Parathyroid adenoma (tissue), 2 donors: ENCODE data around the gene CCL14.

ENCODE experiments used
- H2AFZ ChIP-seq: fragments of 300-600 bp; sonication (generic); one replicate; pipeline ENCODE4 v1.7.0; 2017; ENCODE audit warnings: antibody characterized with exemption, mild to moderate bottlenecking
- H3K27ac ChIP-seq: fragments of 300-600 bp; sonication (generic); one replicate; pipeline ENCODE4 v1.7.0; 2017
- H3K27me3 ChIP-seq: fragments of 300-600 bp; sonication (generic); one replicate; pipeline ENCODE4 v1.7.0; 2017; ENCODE audit warnings: low read length; ENCODE audit not compliant: control insufficient read depth, insufficient read depth
- H3K36me3 ChIP-seq: fragments of 300-600 bp; sonication (generic); one replicate; pipeline ENCODE4 v1.7.0; 2017; ENCODE audit warnings: low read length; ENCODE audit not compliant: control insufficient read depth, insufficient read depth
- H3K4me1 ChIP-seq: fragments of 300-600 bp; sonication (generic); one replicate; pipeline ENCODE4 v1.7.0; 2017; ENCODE audit warnings: control low read depth
- H3K4me2 ChIP-seq: fragments of 300-600 bp; sonication (generic); one replicate; pipeline ENCODE4 v1.7.0; 2017; ENCODE audit warnings: low read length
- H3K4me3 ChIP-seq: fragments of 300-600 bp; sonication (generic); one replicate; pipeline ENCODE4 v1.7.0; 2017; ENCODE audit warnings: low read depth, low read length
- H3K79me2 ChIP-seq: fragments of 300-600 bp; sonication (generic); one replicate; pipeline ENCODE4 v1.7.0; 2017; ENCODE audit warnings: control low read depth
- H3K9ac ChIP-seq: fragments of 300-600 bp; sonication (generic); one replicate; pipeline ENCODE4 v1.7.0; 2017; ENCODE audit warnings: mild to moderate bottlenecking
- H3K9me3 ChIP-seq: fragments of 300-600 bp; sonication (generic); one replicate; pipeline ENCODE4 v1.7.0; 2017; ENCODE audit warnings: low read length; ENCODE audit not compliant: control insufficient read depth
- CTCF ChIP-seq: fragments of 300-600 bp; sonication (generic); IDR thresholded peaks from one replicate; pipeline ENCODE4 v1.7.0; 2017; ENCODE audit warnings: antibody characterized with exemption, mild to moderate bottlenecking
- donor health status: primary hyperparathyroidism.

CCL14 gene

GRCh38 chr17:35986643-35987042, at the start of gene CCL14:
CCL14 (minus strand) TSS chr17:35986729; CDS start chr17:35986649, 80 bp downstream.
- Histone ChIP-seq H3K9me3 (no peaks in the 10 kb centered on the region), H2AFZ (no peak within 1 kb of the TSS), H3K4me1 (no peaks in the 10 kb centered on the region), H3K27me3 (no peaks in the 10 kb centered on the region), H3K4me2 (no peak within 1 kb of the TSS), H3K27ac (peak within 1 kb of the TSS; percentile 6), H3K79me2 (no peaks in the 10 kb centered on the region), H3K4me3 (peak within 1 kb of the TSS; percentile 13), H3K9ac (no peak within 1 kb of the TSS), H3K36me3 (no peaks in the 10 kb centered on the region)
- TF ChIP-seq CTCF, result no peak

- H2AFZ ChIP-seq, result no peak overlapping the region
- H3K27ac ChIP-seq, result no peak overlapping the region
- H3K9me3 ChIP-seq, result no peaks in the 10 kb centered on the region
- no peaks in the 10 kb centered on the region for H3K4me1 ChIP-seq
- H3K4me2 ChIP-seq, result no peak overlapping the region
- H3K4me3 ChIP-seq, result no peak overlapping the region
- no peaks in the 10 kb centered on the region for H3K79me2 ChIP-seq
- no peak overlapping the region for H3K9ac ChIP-seq
- no peak for TF ChIP-seq CTCF
- H3K36me3 ChIP-seq, result no peaks in the 10 kb centered on the region
- H3K27me3 ChIP-seq, result no peaks in the 10 kb centered on the region
Observed at GRCh38 chr17:36036235-36036634, 49.7 kb upstream of the CCL14 start.

GRCh38 chr17:36034127-36034526, 47.6 kb upstream of the CCL14 start:
- no peak overlapping the region for H3K27ac ChIP-seq
- TF ChIP-seq CTCF, result no peak
- no peaks in the 10 kb centered on the region for H3K36me3 ChIP-seq
- H3K4me2 ChIP-seq, result no peak overlapping the region
- no peaks in the 10 kb centered on the region for H3K27me3 ChIP-seq
- H3K4me3 ChIP-seq, result no peak overlapping the region
- H2AFZ ChIP-seq, result no peak overlapping the region
- H3K9me3 ChIP-seq, result no peaks in the 10 kb centered on the region
- H3K4me1 ChIP-seq, result no peaks in the 10 kb centered on the region
- H3K79me2 ChIP-seq, result no peaks in the 10 kb centered on the region
- H3K9ac ChIP-seq, result no peak overlapping the region

- Histone ChIP-seq H3K9ac (no peak overlapping the region), H3K9me3 (no peaks in the 10 kb centered on the region), H3K4me3 (no peak overlapping the region), H2AFZ (no peak overlapping the region), H3K4me1 (no peaks in the 10 kb centered on the region), H3K36me3 (no peaks in the 10 kb centered on the region), H3K79me2 (no peaks in the 10 kb centered on the region), H3K27ac (no peak overlapping the region), H3K27me3 (no peaks in the 10 kb centered on the region), H3K4me2 (no peak overlapping the region)
- no peak for TF ChIP-seq CTCF
Observed at GRCh38 chr17:36030956-36031355, 44.4 kb upstream of the CCL14 start.

GRCh38 chr17:36027761-36028160, 41.2 kb upstream of the CCL14 start:
- no peaks in the 10 kb centered on the region for H3K9me3 ChIP-seq
- H3K27me3 ChIP-seq, result no peaks in the 10 kb centered on the region
- no peak overlapping the region for H3K9ac ChIP-seq
- no peak overlapping the region for H3K4me2 ChIP-seq
- no peaks in the 10 kb centered on the region for H3K79me2 ChIP-seq
- TF ChIP-seq CTCF, result no peak
- H3K4me1 ChIP-seq, result no peaks in the 10 kb centered on the region
- H2AFZ ChIP-seq, result no peak overlapping the region
- H3K4me3 ChIP-seq, result no peak overlapping the region
- no peaks in the 10 kb centered on the region for H3K36me3 ChIP-seq
- no peak overlapping the region for H3K27ac ChIP-seq
